NCI-H69 (cell line): ENCODE measurements around the gene ANXA6.
"Not testable (repeated sequence)": the region's sequence is repeated elsewhere in the genome, so short reads cannot be mapped to it uniquely, and the experiment has no call there.

ENCODE experiments used
- DNase-seq: peaks from one replicate; lab custom pipeline; 2025; lab: John Stamatoyannopoulos, UW

The ANXA6 gene

DNA sequence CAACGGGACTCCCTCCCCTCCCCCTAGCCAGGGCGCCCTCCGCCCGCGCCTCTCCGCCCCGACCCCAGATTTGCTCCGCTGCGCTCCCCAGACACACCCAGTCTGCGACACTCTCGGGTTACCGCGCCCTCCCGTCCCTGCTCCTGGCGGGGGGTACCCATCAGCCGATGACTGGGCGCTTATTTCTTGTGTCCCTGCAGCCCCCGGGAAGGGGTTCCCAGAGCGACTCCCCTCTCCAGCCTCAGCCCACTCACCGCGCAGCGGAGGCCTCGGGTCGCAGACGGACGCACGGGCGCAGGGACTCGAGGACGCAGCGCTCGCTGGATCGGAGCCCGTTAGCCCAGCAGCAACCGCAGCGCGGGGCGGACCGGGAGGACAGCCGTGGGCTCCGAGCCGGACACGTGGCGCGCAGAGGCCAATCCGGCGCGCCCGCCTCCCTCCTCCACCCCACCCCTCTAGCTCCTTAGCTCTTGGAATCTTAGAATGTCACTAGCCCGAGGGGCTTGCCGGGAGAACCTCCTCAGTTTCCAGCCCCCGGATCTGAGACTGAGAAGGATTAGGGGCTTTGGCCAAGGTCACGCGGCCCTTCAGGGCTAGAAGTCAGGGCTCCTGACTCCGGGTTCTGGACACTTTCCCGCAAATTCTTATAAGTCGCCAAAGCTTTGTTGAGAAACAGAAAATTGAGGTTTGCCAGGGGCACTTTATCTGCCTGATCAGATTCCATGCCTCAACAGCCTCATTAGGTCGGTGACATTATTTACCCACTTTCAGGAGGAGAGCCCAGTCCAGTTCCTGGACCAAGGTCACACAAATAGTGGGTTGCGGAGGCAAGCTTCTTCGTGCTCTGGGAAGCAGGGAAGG lies at the start of gene ANXA6:
ANXA6 (minus strand) TSS at position 354 of the 861 bp plus-strand sequence. CDS start 9,878 bp downstream, outside the sequence.
- peak; percentile 7 for DNase-seq

DNA sequence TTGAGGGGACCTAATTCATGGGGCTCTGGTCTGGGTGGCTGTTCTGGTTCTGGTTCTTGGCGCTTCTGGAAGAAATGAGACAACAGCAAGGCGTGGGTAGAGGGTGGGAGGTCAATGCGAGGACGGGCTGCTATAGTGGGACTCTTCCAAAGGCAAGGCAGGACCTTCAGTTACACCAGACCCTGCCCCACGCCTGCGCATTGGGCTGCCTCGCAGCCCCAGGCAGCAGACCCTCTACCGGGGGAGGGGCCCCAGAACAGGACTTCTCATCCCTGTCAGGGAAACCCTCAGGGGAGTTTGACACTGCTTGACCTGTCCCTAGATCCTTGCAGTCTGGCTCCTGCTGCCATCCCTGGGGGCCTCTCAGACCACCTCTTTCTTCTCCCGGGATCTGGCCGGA lies 47.8 kb upstream of the ANXA6 start:
- no peak for DNase-seq

GRCh38 chr5:151204051-151204450 lies 46.5 kb upstream of the ANXA6 start:
- no peak for DNase-seq

DNA sequence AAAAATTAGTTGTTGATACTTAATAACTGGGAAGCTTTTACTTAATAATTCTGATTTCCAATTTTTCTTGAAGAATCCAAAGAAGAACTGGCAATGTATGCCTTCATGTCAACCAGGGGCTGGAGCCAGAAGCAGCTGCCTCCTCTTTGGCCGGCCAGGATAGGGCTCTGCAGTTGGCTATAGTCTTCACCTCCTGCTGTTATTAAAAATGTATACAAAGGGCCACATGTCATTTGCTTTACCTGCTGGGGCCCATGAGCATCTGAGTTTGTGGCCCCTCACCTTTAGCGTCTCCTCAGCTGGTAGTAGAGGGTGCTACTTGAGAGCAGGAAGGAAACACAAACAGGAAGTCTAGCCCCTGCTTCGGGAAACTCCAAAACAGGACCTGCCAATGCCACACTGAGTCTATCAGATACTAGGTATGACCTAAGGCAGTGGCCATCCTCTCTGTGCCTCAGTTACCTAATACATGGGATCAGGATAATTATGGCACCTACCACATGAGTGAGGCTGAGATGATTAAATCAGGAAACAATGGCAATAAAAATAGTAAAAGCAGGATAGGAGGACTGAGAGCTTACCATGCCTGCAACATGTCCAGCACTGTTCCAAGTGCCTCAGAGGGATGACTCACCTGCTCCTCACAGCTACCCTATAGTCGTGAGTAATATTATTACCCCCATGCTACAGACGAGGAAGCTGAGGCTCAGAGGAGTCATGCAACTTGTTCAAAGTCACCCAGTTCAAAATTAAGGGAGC lies 45.0 kb upstream of the ANXA6 start:
- no peak for DNase-seq

GRCh38 chr5:151200913-151201595 lies 43.5 kb upstream of the ANXA6 start:
- DNase-seq = no peak

DNA sequence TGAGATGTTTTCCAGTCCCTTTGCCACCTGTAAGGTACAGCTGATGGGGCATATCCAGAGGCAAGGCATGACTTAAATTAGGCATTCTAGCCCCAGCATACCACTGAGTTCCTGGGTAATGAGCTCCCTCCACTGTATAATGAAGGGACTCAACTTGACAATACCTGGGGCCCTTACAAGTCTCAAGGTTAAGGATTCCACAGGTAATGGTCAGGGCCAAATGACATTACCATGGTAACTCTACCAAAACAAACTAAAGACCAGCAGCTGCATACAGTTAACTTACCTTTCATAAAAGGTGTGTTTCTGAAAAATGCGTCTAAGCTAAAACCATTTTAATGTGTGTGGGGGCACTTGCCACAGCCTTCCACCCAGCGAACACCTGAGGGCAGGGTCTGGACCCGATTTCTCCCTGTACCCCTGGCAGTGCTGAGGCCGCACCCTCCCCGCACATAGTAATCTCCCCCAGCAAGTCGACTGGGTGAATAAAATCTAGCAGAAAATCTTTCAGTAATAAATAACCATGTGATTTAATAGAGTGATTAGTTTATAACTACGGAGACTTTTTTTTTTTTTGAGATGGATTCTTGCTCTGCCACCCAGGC lies 42.1 kb upstream of the ANXA6 start:
- no peak for DNase-seq

DNA sequence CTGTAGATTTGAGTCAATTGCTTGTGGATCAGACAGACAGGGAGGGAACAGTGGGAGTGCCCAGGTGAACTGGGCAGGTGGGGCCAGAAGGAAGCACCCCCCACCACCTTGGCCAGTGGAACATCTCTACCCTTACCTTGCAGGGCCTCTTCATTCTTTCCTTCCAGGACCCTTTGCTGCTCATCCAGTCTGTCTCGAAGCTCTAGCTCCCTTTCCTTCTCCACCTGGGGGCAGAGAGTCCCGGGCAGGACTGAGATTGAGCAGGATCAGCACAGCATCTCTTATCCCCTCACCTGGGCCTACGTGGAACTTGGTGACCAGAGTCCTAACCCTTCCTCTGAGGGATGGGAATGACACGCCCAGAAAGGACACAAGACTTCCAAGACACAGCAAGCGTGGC lies 41.3 kb upstream of the ANXA6 start:
- DNase-seq = no peak

GRCh38 chr5:151197291-151197600 lies 39.7 kb upstream of the ANXA6 start:
- DNase-seq = not testable (repeated sequence)

DNA sequence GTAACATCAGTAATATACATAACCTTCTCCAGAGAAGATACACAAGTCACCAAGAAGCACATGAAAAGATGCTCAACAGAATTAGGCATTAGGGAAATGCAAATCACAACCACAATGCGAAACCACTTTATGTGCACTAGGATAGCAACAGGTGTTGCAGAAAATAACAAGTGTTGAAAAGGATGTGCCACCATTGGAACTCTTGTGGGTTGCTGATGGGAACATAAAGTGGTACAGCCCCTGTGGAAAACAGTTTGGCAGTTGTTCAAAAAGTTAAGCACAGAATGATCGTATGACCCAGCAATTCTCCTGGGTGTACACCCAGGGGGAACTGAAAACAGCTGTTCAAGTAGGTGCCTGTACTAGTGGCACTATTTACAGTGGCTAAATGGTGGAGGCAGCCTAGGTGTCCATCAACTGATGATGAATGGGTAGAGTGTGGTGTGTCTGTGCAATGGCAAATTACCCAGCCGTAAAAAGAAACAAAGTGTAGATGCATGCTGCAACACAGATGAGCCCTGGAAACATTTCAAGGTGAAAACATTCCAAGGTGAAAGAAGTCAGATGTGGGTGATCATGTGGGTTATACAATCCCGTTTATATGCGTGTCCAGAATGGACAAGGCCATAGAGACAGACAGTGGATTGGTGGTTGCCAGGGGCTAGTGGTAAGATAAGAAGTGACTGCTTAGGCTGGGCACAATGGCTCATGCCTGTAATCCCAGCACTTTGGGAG lies 39.1 kb upstream of the ANXA6 start:
- no peak for DNase-seq

GRCh38 chr5:151195622-151196021 lies 38.0 kb upstream of the ANXA6 start:
- DNase-seq = no peak

DNA sequence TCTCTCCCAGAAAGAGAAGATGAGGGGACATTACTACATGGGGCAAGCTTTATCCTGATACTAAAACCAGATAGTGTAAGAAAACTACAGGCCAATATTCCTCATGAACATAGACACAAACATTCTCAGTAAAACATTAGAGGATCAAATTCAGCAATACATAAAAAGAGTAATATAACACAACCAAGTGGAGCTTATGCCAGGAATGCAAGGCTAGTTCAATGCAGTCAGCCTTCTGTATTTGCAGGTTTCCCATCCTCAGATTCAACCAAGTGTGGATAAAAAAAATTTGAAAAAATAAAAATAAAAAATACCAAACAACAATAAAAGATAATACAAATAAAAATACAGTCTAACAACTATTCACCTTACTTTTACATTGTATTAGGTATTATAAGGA lies 35.0 kb upstream of the ANXA6 start:
- no peak for DNase-seq

GRCh38 chr5:151191661-151192060 lies 34.1 kb upstream of the ANXA6 start:
- DNase-seq = no peak

- DNase-seq = no peak
These were observed 31.6 kb upstream of the ANXA6 start for GRCh38 chr5:151189151-151189550.

DNA sequence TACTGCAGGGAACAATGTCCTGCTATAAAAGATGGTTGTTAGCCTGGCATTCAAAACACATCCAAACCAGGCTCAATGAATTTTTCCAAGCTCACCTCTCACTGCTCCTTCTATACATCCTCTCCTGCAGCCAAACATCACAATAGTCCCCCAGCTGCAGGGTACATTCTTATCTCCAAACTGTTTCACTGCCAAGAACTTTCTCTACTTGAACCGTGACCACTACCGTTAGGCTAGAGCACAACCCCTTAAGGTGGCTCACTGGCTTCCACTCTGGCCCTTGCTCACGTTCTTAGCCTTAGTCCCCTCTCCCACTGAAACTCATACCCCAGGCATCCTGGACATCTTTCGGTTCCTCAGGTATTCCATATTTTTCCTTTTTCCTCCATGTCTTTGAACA lies 29.0 kb upstream of the ANXA6 start:
- no peak for DNase-seq

GRCh38 chr5:151186052-151186451 lies 28.5 kb upstream of the ANXA6 start:
- no peak for DNase-seq

- no peak for DNase-seq
These were observed 26.9 kb upstream of the ANXA6 start for GRCh38 chr5:151184316-151185042.

DNA sequence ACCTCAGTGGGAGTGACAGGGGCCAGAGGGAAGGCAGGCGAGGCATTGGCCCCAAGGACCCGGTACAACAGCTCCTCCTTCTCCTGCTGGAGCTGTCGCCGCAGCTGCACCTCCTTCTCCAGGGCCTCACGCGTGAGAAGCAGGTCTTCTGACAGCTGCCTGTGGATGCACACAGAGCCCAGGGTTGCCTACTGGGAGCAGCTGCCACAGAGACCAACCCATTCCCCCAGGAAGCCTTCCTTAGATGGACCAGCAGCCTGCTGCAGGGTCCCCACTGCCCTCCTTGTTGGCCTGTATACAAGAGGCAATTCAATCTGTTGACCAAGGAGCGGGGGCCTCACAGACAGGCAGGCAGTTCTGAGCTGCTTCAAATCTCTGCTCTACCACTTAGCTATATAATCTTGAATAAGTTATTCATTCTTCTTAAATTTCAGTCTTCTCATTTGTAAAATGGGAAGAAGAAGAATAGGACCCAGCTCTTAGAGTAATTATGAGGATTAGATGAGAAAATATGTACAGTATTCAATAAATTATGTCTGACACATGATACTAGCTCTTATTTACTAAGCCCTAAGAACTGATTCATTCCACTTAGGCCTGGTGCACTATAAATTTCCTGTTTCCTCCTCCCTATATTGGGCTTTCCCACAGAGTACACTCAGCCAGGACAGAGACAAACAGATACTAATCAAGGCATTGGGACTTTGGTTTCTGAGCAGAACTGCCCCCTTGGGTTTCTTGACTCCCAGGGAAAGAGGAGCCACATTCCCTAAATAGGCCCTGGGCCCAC lies 26.1 kb upstream of the ANXA6 start:
- DNase-seq = no peak

DNA sequence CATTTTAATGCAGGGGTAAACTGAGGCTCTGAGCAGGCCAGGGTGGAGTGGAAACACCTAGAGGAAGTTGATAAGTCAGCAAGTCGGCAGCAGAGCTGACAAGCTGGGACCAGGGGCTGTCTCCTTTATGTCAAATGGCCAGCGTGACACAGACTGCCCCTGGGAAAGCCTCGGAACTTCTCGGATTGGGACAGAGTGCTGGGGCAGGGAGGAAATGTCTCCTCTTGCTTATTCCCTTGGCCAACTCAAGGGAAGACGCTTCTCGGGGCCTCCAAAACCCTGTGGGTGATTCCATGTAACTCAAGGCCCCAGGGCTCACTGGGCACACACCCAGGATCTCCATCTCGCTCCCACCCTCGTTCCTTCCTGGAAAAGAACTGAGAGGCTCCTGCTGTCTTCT lies 25.4 kb upstream of the ANXA6 start:
- no peak for DNase-seq

GRCh38 chr5:151182524-151182900 lies 24.9 kb upstream of the ANXA6 start:
- DNase-seq = no peak

DNA sequence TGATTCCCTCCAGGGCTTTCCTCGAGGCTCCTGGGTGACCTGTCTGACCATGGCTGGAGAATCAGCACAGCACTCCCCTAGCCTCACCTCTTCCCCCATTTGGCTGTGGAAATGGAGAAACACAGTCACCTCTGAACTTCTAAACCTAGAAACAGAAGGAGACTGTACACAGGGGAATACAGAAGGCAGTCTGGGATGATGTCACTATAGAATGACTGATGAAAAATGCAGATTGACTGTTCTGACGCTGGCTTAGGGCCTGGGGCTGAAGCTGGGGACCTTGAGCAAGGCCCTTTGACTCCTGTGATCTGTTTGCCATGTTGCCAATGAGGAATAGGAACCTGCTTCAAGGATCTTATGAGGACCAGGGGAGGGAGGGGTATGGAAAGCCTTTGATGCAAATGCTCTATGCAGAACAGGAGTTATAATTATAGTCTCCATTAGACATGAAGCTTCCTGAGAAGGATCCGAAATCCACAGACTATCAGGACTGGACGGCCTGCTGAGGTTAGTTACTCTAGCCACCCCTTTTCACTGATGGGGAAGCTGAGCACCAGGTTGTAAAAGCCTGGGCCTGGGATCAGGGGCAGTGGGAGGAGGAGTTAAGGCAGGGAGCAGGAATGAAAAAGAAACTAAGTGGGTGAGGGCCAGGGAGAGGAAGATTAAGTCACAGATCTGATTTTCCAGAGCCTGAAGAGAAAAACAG lies 24.4 kb upstream of the ANXA6 start:
- DNase-seq = no peak
